Sciatic nerve (tissue), 2 donors: ENCODE data around the gene RHBDF2. TPM values are rescaled to one million over a fixed set of nuclear protein-coding genes. Genes with fewer than 3 reads are reported as not detected.
"Not testable (repeated sequence)": the region's sequence is repeated elsewhere in the genome, so short reads cannot be mapped to it uniquely, and the experiment has no call there.

ENCODE experiments used
- ATAC-seq: fragments of 200-7000 bp; cut with Tn5 transposase; one replicate; pipeline ENCODE4 v1.9.1; 2020; ENCODE audit warnings: mild to moderate bottlenecking, moderate library complexity
- DNase-seq: peaks from one replicate; pipeline ENCODE4 v3.0.0-alpha.2; 2020; ENCODE audit warnings: low spot score
- intact Hi-C: fragments of 100-400 bp; cut with DNase I; formaldehyde crosslinking; loops from one replicate; pipeline ENCODE4 v1.14.2; 2022
- total RNA-seq: library from RNA; stranded (reverse); fragmentation: NEBNext Ultra II Directional; extraction: Animal tissue kit (Norgen Biotek cat#: 25700); gene quantifications from one replicate; pipeline ENCODE4 v1.2.1, GENCODE V29; 2021
- donor health status: DM: no; HTN: no; CAD: no.
- donor health status: DM: no; HTN: no; CAD: no.

The RHBDF2 gene
- total RNA-seq, 1 donor from 2014 or later, result 37.9 TPM

DNA sequence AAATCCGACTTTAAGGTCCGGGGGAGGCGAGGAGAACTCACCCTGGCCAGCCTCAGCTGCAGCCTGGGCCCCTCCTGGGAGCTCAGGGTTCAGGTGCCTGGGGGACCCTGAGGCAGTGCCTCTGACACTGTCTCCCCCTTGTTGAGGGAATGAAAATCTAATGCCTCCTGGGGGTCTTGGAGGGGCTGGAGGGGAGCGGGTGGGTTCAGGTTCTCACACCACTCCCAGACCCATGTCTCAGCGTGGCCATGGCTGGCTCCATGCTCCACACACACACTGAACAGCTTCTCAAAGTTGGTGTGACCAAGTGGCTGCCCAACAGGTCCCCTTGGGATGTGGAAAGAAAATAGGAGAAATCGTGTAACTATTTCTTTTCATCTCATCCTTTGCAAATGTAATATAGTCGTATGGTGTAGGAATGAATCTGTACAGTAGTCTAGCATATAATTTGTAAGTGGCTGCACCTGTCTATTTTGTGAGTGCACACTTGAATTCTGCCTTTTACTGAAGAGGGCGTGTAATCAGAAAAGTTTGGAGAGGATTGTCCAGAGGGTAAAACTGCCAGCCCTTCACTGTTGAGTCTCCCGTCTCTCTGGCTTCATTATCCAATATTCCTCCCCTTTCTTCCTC lies 37.8 kb upstream of the RHBDF2 start:
- DNase-seq, result no peak
- intact Hi-C loops, result no loop called here

DNA sequence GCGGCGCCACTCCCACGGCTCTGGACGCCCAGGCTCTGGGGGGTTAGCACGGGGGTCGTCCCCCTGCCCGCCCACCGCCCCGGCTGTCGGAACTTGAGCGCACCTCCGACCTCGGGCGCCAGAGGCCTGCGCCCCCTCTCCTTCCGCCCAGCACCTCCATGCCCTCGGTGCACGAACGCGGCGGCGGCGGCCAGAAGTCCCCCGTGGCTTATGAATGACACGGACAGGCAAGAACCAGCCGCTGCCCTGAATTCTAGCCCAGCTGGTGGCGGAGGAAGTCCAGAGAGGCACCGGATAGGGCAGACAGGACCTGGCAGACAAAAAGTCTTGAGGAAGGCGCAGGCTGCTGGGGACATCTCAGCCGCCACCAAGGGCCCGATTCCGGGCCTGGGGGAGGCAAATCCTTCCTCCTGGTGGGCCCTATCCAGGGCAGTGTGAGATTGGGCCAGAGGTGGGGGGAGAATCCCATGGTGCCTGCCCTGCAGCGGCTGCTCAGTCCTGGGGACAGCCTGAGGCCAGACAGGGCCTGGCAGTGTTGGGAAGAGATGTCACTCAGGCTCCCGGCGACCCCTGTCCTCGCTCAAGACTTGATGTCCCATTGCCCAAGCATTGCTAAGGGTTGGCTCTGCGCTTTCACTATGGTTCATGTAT lies 37.2 kb upstream of the RHBDF2 start:
- DNase-seq (peak; percentile 67), ATAC-seq (no peak)
- intact Hi-C loops, result no loop called here

More for the DNA sequence above, 37.8 kb upstream of the RHBDF2 start:
- ATAC-seq, result no peak

DNA sequence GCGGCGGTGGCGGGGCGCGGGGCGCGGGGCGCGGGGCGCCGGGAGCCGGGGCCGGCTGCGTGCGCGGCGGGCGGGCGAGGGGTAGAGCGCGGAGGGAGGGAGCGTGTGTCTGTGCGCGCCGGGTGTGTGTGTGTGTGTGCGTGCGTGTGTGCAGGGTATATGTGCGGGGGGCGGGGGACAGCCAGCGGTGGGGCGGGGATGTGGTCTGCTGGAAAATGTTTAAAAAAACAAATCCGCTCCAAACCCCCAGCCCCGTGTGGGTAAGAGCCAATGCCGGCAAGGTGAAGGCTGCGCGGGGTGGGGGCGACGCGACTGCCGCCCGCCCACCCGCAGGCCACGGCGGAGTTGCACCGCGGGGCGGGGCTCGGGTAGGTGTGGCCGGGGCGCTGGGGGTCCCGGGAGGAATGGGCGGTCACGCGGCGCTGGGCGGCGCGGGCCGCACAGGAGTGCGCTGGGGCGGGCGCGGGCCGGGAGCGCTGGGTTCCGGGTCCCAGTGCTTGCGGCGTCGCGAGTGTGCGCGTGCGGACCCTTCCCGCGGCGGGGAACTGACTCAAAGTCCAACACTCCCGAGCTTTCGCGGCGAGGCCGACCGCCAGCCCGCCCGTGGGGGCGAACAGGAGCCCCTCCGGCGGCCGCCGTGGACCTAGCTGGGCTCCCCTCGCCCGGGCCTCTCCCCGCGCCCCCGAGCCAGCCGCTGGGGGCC lies 36.5 kb upstream of the RHBDF2 start, which contains the start of gene CYGB:
Gene CYGB (minus strand): TSS at position 132 of the 703 bp plus-strand sequence. CDS start 167 bp downstream, outside the sequence.
- intact Hi-C loops, result no loop called here
- DNase-seq (no peak), ATAC-seq (peak; percentile 56)

DNA sequence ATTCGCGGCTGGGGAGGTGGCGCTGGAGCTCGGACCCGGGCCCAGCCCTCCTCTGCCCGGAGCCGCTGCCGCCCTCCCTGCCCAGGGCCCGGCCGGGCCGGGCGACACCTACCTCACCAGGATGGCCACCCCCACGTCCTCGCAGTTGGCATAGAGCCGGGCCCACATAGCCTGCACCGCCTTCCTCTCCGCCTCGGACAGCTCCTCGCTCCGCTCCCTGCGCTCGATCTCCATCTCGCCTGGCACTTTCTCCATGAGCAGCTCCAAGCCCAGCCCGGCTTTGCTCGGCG lies 36.0 kb upstream of the RHBDF2 start:
- peak; percentile 81 for DNase-seq
- no peak for ATAC-seq
- intact Hi-C loops, result no loop called here

DNA sequence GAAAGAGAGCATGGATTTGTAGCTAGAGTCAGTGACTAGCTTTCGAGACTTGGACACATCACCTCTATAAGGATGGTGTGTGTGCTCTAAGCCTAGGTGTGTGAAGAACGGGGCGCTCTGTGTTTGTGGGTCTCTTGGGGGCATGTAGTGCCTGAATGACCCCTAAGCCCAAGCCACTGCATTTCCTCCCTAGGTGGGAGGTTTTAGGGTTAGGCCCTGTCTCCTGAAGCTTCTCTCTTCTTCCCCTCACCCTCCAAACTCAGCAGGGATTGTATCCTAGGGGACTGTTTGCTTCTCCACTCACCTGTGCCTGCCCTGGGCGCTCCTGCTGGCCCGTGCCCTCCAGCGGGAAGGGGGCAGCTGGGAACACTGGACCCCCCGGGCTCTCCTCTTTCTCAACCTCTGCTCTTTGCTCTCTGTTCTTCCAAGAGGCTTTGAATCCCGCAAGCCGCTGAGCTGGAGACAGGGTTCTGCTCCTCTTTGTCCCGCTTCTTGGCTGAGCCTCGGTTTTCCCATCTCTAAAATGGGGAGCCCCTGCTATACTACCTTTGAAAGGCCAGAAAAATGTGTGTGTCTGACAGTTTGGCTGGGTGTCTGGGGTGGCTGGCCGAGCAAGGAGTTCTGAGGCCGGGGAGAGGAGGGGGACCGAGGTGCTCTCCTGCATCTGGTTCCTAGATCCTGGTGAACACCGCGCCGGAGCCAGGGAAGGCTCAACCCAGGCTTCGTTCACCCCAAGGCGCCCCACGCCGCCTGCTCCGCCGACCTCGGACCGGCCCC lies 35.5 kb upstream of the RHBDF2 start:
- ATAC-seq (no peak), DNase-seq (no peak)
- intact Hi-C loops, result no loop called here

DNA sequence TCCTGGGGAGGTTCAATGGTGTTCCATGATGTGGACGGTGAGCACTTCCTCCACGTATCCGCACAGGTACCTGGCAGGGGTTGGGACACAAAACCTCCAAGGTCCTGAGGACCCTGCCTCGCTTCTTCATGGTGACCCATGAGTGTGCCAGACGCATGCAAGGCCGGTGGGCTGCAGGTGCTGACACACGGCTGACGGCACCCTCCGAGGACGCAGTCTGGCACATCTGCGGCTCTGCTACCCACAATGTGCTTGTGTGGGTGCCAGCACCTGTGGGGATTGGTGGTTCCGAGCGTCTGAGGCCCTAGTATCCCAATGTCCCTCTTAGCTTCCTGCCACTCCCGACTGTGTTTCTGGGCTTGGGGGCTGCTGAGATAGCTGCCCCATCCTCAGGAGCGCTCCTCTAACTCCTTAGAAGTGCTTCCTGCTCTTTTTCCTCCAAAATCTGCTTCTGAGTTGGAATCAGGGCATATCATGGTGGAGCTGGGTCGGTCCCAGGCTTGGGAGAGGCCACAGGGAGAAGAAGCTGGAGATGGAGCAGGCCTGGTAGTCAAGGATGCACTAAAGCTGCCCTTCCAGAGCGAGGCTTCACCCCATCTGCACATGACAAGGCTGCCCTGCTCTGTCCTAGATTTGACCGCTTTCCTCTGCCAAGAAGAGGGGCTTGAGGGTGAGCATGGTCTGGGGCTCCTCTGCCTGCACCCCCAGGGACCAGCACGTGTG lies 34.7 kb upstream of the RHBDF2 start:
- intact Hi-C loops, result no loop called here
- ATAC-seq (no peak), DNase-seq (no peak)

DNA sequence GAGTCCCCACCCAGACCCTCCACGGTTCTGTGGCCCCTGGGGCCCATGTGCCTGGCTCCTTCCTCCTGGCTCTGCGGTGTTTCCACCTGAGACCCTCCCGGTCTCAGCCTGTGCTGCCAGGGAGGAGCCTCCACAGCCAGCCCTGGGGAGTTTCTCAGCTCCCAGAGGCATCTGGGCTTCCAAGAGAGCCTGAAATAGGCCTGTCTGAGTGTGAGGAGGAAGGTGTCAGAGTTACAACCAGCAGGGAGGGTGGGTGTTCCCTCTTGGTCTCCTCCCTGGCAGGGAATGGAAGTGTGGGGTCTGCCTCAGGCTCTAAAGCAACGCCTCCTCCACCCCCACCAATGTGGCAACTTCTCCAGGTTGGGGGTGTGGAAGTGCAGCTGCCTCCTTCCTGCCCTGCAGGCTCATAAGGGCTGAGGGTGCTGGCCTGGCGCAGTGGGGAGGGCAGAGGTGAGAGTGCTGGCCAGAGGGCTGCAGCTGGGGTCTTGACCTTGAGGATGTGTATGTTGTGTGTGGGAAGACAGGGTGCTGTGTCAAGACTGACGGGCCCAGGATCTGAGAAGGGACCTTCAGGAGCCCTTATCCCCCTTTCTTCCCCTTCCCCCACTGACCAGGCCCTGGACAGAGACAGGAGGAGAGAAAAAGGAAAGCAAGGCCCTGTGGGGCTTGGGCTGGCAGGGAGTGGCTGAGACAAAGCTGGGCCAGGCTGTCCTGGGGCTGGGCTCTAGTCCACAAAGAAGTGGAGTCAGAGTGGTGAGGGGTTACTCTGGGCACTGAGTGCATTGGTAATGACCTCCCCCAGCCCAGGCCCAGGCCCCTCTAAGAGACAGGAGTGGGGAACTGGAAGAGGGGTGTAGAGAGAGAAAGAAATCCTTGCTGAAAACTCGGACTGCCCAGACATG lies 33.9 kb upstream of the RHBDF2 start:
- ATAC-seq, result no peak
- no peak for DNase-seq
- intact Hi-C loops, result no loop called here

DNA sequence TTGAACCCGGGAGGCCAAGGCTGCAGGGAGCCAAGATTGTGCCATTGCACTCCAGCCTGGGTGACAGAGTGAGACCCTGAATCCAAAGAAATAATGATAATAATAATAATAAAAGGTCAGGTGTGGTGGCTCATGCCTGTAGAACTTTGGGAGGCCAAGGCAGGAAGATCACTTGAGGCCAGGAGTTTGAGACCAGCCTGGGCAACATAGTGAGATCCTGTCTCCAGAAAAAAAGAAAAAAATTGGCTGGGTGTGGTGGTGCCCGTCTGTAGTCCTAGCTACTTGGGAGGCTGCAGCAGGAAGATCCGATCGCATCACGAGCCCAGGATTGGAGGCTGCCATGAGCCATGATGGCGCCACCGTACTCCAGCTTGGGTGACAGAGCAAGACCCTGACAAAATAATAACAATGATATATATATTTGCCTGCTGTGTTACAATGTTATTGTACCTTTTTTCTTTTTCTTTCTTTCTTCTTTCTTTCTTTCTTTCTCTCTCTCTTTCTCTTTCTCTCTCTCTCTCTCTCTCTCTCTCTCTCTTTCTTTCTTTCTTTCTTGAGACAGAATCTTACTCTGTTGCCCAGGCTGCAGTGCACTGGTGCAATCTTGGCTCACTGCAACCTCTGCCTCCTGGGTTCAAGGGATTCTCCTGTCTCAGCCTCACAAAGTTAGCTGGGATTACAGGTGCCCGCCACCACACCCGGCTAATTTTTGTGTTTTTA lies 32.6 kb upstream of the RHBDF2 start:
- intact Hi-C loops, DNase-seq, ATAC-seq: not testable (repeated sequence)

DNA sequence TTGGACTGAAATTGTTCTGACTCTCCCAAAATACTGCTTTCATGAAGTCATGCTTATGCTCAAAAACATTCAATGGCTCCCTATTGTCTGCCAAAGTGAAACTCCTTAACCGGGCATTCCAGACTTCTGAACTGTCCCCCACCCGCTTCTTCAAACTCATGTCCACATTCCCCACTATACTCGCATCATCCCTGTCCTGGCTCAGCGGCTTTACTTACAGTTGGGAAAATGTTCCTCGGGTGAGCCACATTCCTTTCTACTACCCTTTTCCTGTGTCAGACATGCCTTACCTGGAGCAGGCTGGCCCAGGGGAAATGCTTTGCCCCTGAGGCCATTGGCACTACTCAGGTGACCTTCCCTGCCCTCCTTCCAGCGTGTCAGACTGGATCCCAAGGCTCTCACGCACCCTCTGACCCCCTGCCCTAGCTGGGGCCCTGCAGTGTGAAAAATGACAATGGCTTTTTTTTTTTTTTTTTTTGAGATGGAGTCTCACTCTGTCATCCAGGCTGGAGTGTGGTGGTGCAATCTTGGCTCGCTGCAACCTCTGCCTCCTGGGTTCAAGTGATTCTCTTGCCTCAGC lies 30.9 kb upstream of the RHBDF2 start:
- intact Hi-C loops, result no loop called here
- ATAC-seq (no peak), DNase-seq (no peak)

DNA sequence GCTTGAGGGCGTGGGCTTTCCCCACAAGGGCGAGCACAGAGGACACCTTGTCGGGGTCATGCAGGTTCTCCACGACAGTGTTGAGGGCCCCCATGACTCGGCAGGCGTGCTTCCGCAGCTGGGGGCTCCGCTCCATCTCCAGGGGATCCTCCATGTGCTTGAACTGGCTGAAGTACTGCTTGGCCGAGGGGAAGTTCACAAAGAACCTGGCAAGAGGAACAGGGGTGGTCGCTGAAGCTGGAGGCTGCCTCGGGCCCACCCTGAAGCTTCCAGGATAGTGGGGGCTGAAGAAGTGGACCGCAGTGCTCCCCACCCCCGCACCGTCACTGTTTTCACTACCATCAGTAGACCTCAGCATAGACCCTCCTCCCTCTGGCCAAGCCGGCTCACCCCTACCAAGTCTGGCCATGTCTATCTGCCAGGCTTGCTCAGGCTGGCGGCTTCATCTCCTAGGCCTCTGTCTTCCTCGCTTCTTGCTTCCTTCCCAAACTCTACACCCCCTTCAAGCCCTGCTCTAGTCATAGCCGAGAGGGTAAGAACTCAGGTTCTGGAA lies 30.3 kb upstream of the RHBDF2 start:
- intact Hi-C loops, result no loop called here
- DNase-seq (no peak), ATAC-seq (no peak)

DNA sequence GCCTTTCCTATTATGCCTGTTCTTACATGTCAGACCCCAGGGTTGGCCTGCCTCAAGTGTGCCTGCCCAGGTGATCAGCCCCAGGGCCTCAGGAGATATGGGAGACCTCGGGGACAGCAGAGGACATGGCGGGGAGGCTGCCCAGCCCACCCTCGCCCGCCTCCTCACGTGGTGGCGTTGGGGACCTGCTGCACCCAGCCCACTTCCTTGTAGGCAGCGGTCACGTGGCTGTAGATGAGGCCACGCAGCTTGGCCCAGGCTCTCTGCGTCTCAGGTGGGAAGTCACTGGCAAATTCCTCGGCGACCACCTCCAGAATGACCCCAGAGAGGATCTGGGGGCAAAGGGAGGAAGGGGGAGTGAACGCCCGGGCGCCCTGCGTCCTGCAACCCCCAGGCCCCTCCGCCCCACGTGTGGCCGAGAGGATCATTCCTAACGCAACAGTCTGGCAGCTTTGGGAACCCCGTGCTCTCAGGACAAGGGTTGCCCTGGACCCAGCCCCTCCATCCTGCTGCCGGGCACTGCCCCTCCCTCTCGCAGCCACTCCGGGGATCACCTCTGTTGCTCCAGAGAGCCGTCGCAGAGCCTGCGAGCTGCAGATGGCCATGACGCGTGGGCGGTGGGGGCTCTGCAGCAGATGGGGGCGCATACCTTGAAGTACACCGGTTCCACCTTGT lies 29.7 kb upstream of the RHBDF2 start:
- ATAC-seq (no peak), DNase-seq (no peak)
- intact Hi-C loops, result no loop called here

DNA sequence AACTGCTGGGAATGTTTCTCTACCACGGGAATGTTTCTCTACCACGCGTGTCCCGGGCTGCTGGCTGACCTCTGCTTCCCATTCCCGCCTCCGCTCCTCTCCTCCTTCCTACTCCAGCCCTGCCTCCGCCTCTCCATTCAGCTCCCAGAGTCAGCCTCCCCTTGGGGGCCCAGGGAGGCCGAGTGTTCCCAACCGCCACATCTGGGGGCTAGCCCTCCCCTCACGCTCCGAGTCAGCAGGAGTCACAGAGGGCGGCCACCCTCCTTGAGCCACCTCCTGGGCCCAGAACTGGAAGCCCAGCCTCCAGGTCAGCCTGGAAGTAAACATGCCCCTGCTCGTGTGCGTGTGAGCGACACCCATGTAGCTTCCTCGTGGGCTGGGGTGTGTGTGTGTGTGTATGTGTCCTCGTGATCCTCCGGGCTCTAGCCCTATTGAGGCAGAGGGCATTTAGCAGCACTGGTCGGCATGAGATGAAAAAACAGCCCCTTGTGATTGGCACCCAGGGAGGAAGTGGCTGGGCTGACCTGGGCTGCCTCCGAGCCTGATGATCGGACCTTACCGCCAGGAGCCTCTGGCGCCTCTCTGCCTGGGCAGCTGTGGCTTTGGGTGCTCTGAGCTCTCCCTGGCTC lies 29.0 kb upstream of the RHBDF2 start:
- intact Hi-C loops, result no loop called here
- ATAC-seq, result peak; percentile 70

DNA sequence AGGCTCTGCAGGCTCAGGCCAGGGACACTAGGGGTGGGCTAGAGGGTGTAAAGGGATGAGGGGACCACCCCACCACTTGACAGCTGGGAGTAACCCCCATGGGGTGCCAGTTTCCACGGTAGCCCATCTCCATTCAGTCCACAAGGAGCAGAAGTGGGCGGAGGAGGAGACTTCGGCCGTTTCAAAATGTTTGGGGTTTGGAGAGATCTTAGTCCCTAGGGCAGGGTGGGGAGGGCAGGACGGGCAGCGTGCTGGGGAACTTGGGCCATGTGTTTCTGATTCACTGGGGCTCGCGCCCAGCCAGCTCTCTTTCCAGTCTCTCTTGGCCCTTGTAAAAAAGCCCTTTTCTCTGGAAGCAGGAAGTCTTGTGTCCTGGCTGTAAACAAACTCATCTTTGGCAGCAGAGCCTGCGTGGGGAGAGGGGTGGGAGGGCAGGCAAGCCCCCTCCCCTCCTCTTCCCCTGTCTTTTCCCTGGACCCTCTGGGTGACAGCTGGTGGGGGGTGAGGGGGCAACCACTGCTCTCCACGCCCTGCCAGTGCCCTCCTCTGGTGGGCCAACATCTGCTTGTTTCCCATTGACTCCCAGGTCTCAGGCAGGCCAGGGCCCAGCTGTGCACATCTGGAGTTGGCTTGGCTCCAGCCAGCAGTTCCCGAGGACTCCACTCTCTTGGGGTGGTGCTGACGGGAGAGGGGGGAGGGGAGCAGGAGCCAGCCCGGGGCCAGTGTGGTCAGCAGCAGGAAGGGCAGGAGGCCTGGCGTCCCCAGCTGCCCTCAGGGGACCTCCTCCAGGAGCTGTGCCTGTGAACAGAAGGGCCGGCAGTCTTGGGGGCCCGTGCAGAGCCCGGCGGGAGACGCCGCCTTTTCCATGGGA lies 28.2 kb upstream of the RHBDF2 start:
- intact Hi-C loops, result no loop called here
- ATAC-seq (peak; percentile 83), DNase-seq (peak; percentile 93)

More for the DNA sequence above, 29.0 kb upstream of the RHBDF2 start:
- peak; percentile 86 for DNase-seq

DNA sequence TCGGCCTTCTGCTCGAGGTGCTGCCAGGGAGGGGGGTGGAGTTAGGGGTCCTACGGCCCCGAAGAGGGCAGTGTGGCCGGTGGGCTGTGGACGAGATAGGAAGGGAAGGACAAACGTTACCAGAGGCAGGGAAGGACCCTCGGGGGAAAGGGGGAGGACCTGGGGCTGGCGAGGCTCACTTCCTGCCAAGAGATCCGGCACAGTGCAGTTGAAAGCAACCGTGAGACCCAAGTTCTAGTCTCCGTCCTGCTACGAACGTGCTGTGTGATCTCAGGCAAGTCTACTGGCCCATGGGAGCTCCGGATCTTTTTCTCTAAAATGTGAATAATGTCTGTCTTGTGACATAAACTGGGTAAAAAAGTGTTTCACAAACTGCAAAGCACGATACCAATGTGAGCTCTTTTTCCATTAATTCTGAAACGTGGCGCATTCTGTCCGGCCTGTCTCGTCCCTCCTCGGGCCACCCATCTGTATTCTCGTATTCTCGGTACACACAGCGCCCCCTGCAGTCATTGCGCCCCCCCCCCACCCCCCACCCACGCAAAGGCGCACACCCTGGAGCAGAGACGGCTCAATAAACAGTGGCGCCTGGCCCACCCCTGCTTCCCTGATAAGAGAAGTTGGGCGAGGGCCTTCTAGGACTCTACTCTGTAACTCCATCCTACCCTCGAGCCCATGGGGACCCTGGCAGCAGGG lies 27.5 kb upstream of the RHBDF2 start:
- DNase-seq, result no peak
- ATAC-seq, result peak; percentile 5
- intact Hi-C loops, result no loop called here
